Sigmoid colon (tissue), 7 donors: ENCODE data around the gene STARD13. TPM values are rescaled to one million over a fixed set of nuclear protein-coding genes. Genes with fewer than 3 reads are reported as not detected.
"Not testable (repeated sequence)": the region's sequence is repeated elsewhere in the genome, so short reads cannot be mapped to it uniquely, and the experiment has no call there.

ENCODE experiments used
- DNase-seq: peaks from one replicate; pipeline ENCODE4 v3.0.0-alpha.2; 2019
- H3K27ac ChIP-seq, 4 donors: fragments of 200-600 bp; sonication (generic); one replicate each; pipeline ENCODE4 v1.5.1; 2016 to 2019; ENCODE audit warnings: mild to moderate bottlenecking in 1 of 4
- H3K27me3 ChIP-seq, 3 donors: fragments of 200-600 bp; sonication (generic); one replicate each; pipeline ENCODE4 v1.5.1; 2019; ENCODE audit warnings: mild to moderate bottlenecking in 1 of 3
- H3K36me3 ChIP-seq, 4 donors: fragments of 200-600 bp; sonication (generic); one replicate each; pipeline ENCODE4 v1.5.1; 2016 to 2019
- H3K4me1 ChIP-seq, 4 donors: fragments of 200-600 bp; sonication (generic); one replicate each; pipeline ENCODE4 v1.5.1; 2017 to 2019
- H3K4me3 ChIP-seq, 4 donors: fragments of 200-600 bp; sonication (generic); one replicate each; pipeline ENCODE4 v1.5.1; 2017 to 2019; ENCODE audit warnings: mild to moderate bottlenecking in 2 of 4, moderate library complexity in 1 of 4
- H3K9me3 ChIP-seq, 4 donors: fragments of 200-600 bp in 3 of 4; sonication (generic) in 3 of 4; one replicate each; pipeline versions ENCODE4 v1.5.1 to v1.6.1; 2013 to 2019
- CTCF ChIP-seq, 4 experiments: fragments of 450-650 bp in 3 of 4; fragments of 200-600 bp in 1 of 4; IDR thresholded peaks; one replicate each; pipeline ENCODE4 v1.5.1; 2016 to 2019; ENCODE audit warnings: antibody characterized with exemption in 4 of 4, mild to moderate bottlenecking in 3 of 4, moderate library complexity in 2 of 4
- EP300 ChIP-seq, 4 donors: sonication (generic); formaldehyde crosslinking; IDR thresholded peaks; one replicate each; pipeline ENCODE4 v1.6.1; 2017; ENCODE audit warnings: antibody characterized with exemption in 4 of 4
- POLR2A ChIP-seq, 2 donors: fragments of 450-650 bp; IDR thresholded peaks; one replicate each; pipeline ENCODE4 v1.6.1; 2016; ENCODE audit warnings: antibody characterized with exemption in 2 of 2, mild to moderate bottlenecking in 2 of 2, moderate library complexity in 2 of 2
- POLR2AphosphoS5 ChIP-seq, 4 donors: sonication (generic); formaldehyde crosslinking; IDR thresholded peaks; one replicate each; pipeline ENCODE4 v1.6.1; 2017; ENCODE audit warnings: antibody characterized with exemption in 4 of 4
- WGBS, 2 donors: extraction: QIAGEN DNeasy Blood & Tissue Kit; methylation state at CpG; one replicate each; pipeline ENCODE4 v1.1.7; 2013; 5-methylcytosine and 5-hydroxymethylcytosine counted together
- intact Hi-C: fragments of 100-400 bp; cut with DNase I; formaldehyde crosslinking; loops from one replicate; pipeline ENCODE4 v1.15.1; 2023
- polyA plus RNA-seq, 3 donors: library from polyadenylated mRNA; stranded (reverse); fragments of 200-250 nt; gene quantifications; one replicate each; pipeline ENCODE4 v1.2.3, GENCODE V29; 2013
- total RNA-seq, 4 donors: library from RNA; depleted of rRNA; stranded (reverse); fragments of >200 nt; gene quantifications; one replicate each; pipeline ENCODE4 v1.1.0, GENCODE V29; 2016
- donor health status: healthy with polysubstance abuse.
- donor health status: Bipolar disorder and iron deficiency.
- donor health status: healthy.

STARD13 gene
- total and polyA plus RNA-seq, 7 donors = 3.7 to 102 (median 66.7) TPM

DNA sequence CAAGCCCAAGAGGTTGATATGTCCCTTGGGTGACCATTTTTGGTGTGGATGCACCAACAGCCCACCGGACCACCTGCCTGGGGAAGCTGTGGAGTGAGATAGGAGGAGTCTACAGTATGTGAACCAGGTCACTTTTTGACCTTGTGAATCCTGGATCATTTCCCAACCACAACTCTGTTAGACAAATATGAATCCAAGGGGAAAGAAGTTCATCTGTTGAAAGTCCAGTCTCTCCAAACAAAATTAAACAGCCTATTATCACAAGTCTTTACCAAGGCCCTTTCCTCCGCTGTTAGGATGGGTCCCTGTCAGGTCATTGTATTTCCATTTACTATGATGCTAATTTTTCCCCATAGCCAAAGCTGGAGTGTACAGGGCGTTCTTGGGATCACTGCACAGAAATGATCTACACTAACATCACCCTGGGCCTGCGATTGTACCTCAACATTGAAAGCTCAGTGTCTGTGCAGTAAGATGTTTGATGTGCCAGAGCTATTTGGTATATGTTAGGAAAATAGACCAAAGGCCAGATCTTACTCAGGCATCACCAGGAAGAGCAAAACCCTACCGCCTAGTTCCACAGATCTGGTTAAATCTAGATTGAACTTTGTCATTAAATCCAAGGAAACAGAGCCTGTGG is 117.1 kb downstream of the STARD13 start:
- Histone ChIP-seq H3K4me1 (peaks cover 0 to 50% (median 40%) of the 10 kb centered on the region in 4 donors), H3K9me3 (no peaks in the 10 kb centered on the region), H3K27ac (peak overlapping the region; percentile 39 to 62 (median 50)), H3K36me3 (peaks cover 4 to 38% (median 14%) of the 10 kb centered on the region in 4 donors), H3K4me3 (no peak overlapping the region), H3K27me3 (no peaks in the 10 kb centered on the region)
- TF ChIP-seq CTCF (IDR thresholded peaks at IDR 0.05) (no peak), EP300 (IDR thresholded peaks at IDR 0.05) (no peak), POLR2AphosphoS5 (IDR thresholded peaks at IDR 0.05) (no peak), POLR2A (IDR thresholded peaks at IDR 0.05) (no peak)
- DNase-seq = no peak
- 80 to 92% methylated on average over 5 of the region's 5 CpGs for WGBS, 2 donors
- intact Hi-C loops = no loop called here

GRCh38 chr13:33167491-33167890 is 118.1 kb downstream of the STARD13 start:
- no peak for DNase-seq
- H3K4me1 ChIP-seq = peaks cover 0 to 41% (median 31%) of the 10 kb centered on the region in 4 donors
- TF ChIP-seq POLR2AphosphoS5 (IDR thresholded peaks at IDR 0.05) (no peak), CTCF (IDR thresholded peaks at IDR 0.05) (no peak), EP300 (IDR thresholded peaks at IDR 0.05) (no peak), POLR2A (IDR thresholded peaks at IDR 0.05) (no peak)
- H3K36me3 ChIP-seq = peaks cover 11 to 46% (median 17%) of the 10 kb centered on the region in 4 donors
- H3K27me3 ChIP-seq = no peaks in the 10 kb centered on the region
- 96% methylated on average over 12 of the region's 12 CpGs for WGBS, 2 donors
- peak overlapping the region in 2 of 4 donors; percentile 48 to 62 for H3K27ac ChIP-seq
- H3K9me3 ChIP-seq = no peaks in the 10 kb centered on the region
- intact Hi-C loops = no loop called here
- H3K4me3 ChIP-seq = no peak overlapping the region

DNA sequence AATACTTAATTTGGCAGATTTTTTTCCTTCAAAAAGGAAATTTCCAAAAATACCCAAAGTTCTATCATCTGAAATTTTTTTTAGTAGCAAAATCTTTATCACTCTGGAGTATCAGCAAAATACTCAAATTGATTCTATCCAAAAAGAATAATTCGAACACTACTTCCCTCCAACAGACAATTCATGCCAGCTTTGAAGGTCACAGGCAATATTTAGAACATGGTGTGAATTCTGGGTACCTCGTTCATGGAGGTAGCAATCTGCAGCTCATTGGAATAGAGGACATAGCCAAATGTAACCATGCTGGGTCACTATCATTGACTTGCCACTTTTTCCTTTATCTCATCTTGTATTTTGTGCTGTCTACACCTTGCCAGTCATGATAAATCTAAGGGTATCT is 119.8 kb downstream of the STARD13 start:
- TF ChIP-seq CTCF (IDR thresholded peaks at IDR 0.05) = no peak
- TF ChIP-seq EP300 (IDR thresholded peaks at IDR 0.05) = no peak
- no peak for TF ChIP-seq POLR2A (IDR thresholded peaks at IDR 0.05)
- TF ChIP-seq POLR2AphosphoS5 (IDR thresholded peaks at IDR 0.05) = no peak
- Histone ChIP-seq H3K27ac (no peak overlapping the region), H3K36me3 (peaks cover 14 to 60% (median 20%) of the 10 kb centered on the region in 4 donors), H3K4me3 (no peak overlapping the region), H3K9me3 (no peaks in the 10 kb centered on the region), H3K27me3 (no peaks in the 10 kb centered on the region), H3K4me1 (peaks cover 0 to 28% (median 23%) of the 10 kb centered on the region in 4 donors)
- 93 to 95% methylated on average over 2 of the region's 2 CpGs for WGBS, 2 donors
- intact Hi-C loops = no loop called here
- no peak for DNase-seq

DNA sequence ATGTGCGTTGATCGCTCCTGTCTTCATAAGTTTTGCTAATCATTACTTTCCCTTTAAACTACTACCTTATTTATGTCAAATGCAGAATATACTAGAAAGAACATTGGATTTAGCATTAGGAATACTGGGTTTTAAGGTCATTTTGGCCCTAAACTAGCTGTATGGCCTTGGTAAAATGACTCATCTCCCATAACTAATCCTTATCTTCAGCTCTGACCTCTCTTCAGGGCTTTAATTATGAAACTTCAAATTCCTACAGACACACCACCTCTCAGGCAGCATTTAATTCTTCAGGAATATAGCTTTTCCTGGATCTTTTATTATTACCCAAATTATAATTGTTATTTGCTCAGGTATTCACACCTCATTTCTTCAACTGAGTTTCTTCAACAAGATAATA is 121.2 kb downstream of the STARD13 start:
- H3K36me3 ChIP-seq = peaks cover 14 to 62% (median 20%) of the 10 kb centered on the region in 4 donors
- no peaks in the 10 kb centered on the region for H3K9me3 ChIP-seq
- no peak overlapping the region for H3K4me3 ChIP-seq
- TF ChIP-seq CTCF (IDR thresholded peaks at IDR 0.05) (no peak), POLR2A (IDR thresholded peaks at IDR 0.05) (no peak), POLR2AphosphoS5 (IDR thresholded peaks at IDR 0.05) (no peak), EP300 (IDR thresholded peaks at IDR 0.05) (no peak)
- 96 to 100% methylated on average over 2 of the region's 2 CpGs for WGBS, 2 donors
- DNase-seq = no peak
- no peak overlapping the region for H3K27ac ChIP-seq
- no peaks in the 10 kb centered on the region for H3K27me3 ChIP-seq
- H3K4me1 ChIP-seq = peaks cover 0 to 21% (median 16%) of the 10 kb centered on the region in 4 donors
- intact Hi-C loops = no loop called here

GRCh38 chr13:33162725-33163124 is 122.8 kb downstream of the STARD13 start:
- H3K27ac ChIP-seq, H3K4me1 ChIP-seq, H3K4me3 ChIP-seq, H3K27me3 ChIP-seq, H3K9me3 ChIP-seq, DNase-seq, intact Hi-C loops: not testable (repeated sequence)
- H3K36me3 ChIP-seq = peaks cover 14 to 78% (median 23%) of the 10 kb centered on the region in 4 donors
- 93 to 97% methylated on average over 2 of the region's 2 CpGs for WGBS, 2 donors
